K562 (cell line): ENCODE data around the gene ZNF506. TPM values are rescaled to one million over a fixed set of nuclear protein-coding genes. Genes with fewer than 3 reads are reported as not detected.
A peak's percentile ranks its signal among the peaks of the same experiment; 100 is the strongest.

Experiments
- ARID3B ChIP-seq: fragments of 250-450 bp; sonication (Bioruptor Pico); IDR thresholded peaks from 2 replicates; pipeline ENCODE4 v1.4.0; 2020; ENCODE audit warnings: borderline replicate concordance
- CBFA2T2 ChIP-seq: fragments of 450-650 bp; conservative IDR thresholded peaks from 2 replicates; pipeline ENCODE4 v1.6.1; 2017; ENCODE audit warnings: mild to moderate bottlenecking
- CEBPG ChIP-seq, 3 experiments: fragments of 200-800 bp in 1 of 3; sonication (Bioruptor generic) in 1 of 3; sonication (generic) in 1 of 3; formaldehyde crosslinking in 1 of 3; IDR thresholded peaks in 2 of 3; conservative IDR thresholded peaks in 1 of 3; 2 replicates each; pipeline versions ENCODE4 v1.6.1 to v1.8.0; 2016 to 2022; ENCODE audit warnings: missing compliant biosample characterization in 2 of 3, missing genetic modification characterization in 2 of 3, mild to moderate bottlenecking in 1 of 3, missing genetic modification reagents in 1 of 3
- CUX1 ChIP-seq: fragments of 200-800 bp; sonication (Bioruptor generic); IDR thresholded peaks from 2 replicates; pipeline ENCODE4 v1.6.1; 2016; ENCODE audit warnings: missing genetic modification characterization, missing compliant biosample characterization
- EGR1 ChIP-seq: fragments of 450-650 bp; conservative IDR thresholded peaks from 2 replicates; pipeline ENCODE4 v1.6.1; 2017; ENCODE audit warnings: mild to moderate bottlenecking
- ETS2 ChIP-seq: IDR thresholded peaks from 2 replicates; pipeline ENCODE4 v1.6.1; 2016; ENCODE audit warnings: borderline replicate concordance, missing genetic modification characterization, mild to moderate bottlenecking, moderate library complexity, missing compliant biosample characterization; ENCODE audit not compliant: poor library complexity, severe bottlenecking
- FOS ChIP-seq: IDR thresholded peaks from 3 replicates; pipeline ENCODE4 v1.6.1; 2011; ENCODE audit not compliant: insufficient read length; ENCODE audit errors: extremely low read depth
- FOXK2 ChIP-seq, 2 experiments: fragments of 450-650 bp; IDR thresholded peaks in 1 of 2; conservative IDR thresholded peaks in 1 of 2; 2 replicates each; pipeline ENCODE4 v1.6.1; 2016; ENCODE audit warnings: low read depth in 2 of 2, mild to moderate bottlenecking in 1 of 2
- GTF2A2 ChIP-seq: IDR thresholded peaks from 2 replicates; pipeline ENCODE4 v1.6.1; 2016; ENCODE audit warnings: mild to moderate bottlenecking, missing genetic modification characterization, missing compliant biosample characterization
- JUND ChIP-seq, 2 experiments: IDR thresholded peaks; 2 replicates in 1 of 2; 3 replicates in 1 of 2; pipeline ENCODE4 v1.6.1; 2011; ENCODE audit warnings: borderline replicate concordance in 2 of 2, low read depth in 2 of 2, low read length in 2 of 2, improper control_type of control experiment in 1 of 2, missing biosample characterization in 1 of 2, missing genetic modification characterization in 1 of 2, missing genetic modification reagents in 1 of 2
- KDM5B ChIP-seq: fragments of 200-600 bp; sonication (generic); IDR thresholded peaks from 2 replicates; pipeline ENCODE4 v1.6.1; 2012; ENCODE audit warnings: low read depth, mild to moderate bottlenecking, moderate library complexity, low read length, control low read depth, inconsistent platforms; ENCODE audit not compliant: insufficient replicate concordance
- L3MBTL2 ChIP-seq: fragments of 450-650 bp; IDR thresholded peaks from 2 replicates; pipeline ENCODE4 v1.6.1; 2016; ENCODE audit warnings: mild to moderate bottlenecking, moderate library complexity
- LCOR ChIP-seq: sonication (generic); formaldehyde crosslinking; IDR thresholded peaks from 2 replicates; pipeline ENCODE4 v1.8.0; 2022; ENCODE audit warnings: mild to moderate bottlenecking, missing genetic modification reagents
- PHF8 ChIP-seq: fragments of 200-600 bp; sonication (generic); IDR thresholded peaks from 2 replicates; pipeline ENCODE4 v1.6.1; 2012; ENCODE audit warnings: mixed run types, mild to moderate bottlenecking, inconsistent platforms, low read length, moderate library complexity, borderline replicate concordance
- SAFB2 ChIP-seq: fragments of 200-400 bp; formaldehyde crosslinking; IDR thresholded peaks from 2 replicates; pipeline ENCODE4 v1.6.1; 2018; ENCODE audit warnings: borderline replicate concordance, low read length, low read depth, moderate library complexity; ENCODE audit not compliant: severe bottlenecking
- SIRT6 ChIP-seq: IDR thresholded peaks from one replicate; pipeline ENCODE4 v1.6.1; 2012; ENCODE audit warnings: low read depth, mild to moderate bottlenecking, control low read depth, inconsistent platforms, low read length, moderate library complexity
- TGIF2 ChIP-seq: sonication (generic); formaldehyde crosslinking; IDR thresholded peaks from 2 replicates; pipeline ENCODE4 v1.8.1; 2022; ENCODE audit warnings: mild to moderate bottlenecking, missing genetic modification reagents, moderate library complexity
- ZKSCAN3 ChIP-seq: fragments of 250-450 bp; sonication (Bioruptor Pico); IDR thresholded peaks from 2 replicates; pipeline ENCODE4 v1.4.0; 2020
- ZNF224 ChIP-seq: sonication (generic); formaldehyde crosslinking; IDR thresholded peaks from 2 replicates; pipeline ENCODE4 v1.8.0; 2022; ENCODE audit warnings: mild to moderate bottlenecking, missing genetic modification reagents
- ZNF75A ChIP-seq: fragments of 450-650 bp; formaldehyde crosslinking; IDR thresholded peaks from 2 replicates; pipeline ENCODE4 v1.4.0; 2020; ENCODE audit warnings: mild to moderate bottlenecking
- polyA plus RNA-seq, 8 experiments: library from polyadenylated mRNA; depleted of rRNA in 4 of 8; stranded (reverse) in 5 of 8; unstranded in 3 of 8; fragments of >200 nt; fragmentation: Nextera tagmentation in 2 of 8; fragmentation: Illumina TruSeq in 1 of 8; extraction: Ambion mirVana in 2 of 8; extraction: Trizol in 1 of 8; gene quantifications; 2 replicates each; pipeline versions ENCODE4 v1.2.1 to v1.2.3, GENCODE V29; 2011 to 2014; ENCODE audit warnings: inconsistent platforms in 1 of 8, missing spikeins in 1 of 8
- total RNA-seq, 7 experiments: library from RNA; depleted of rRNA in 6 of 7; stranded (reverse); fragments of >200 nt in 6 of 7; fragmentation: Illumina TruSeq in 2 of 7; extraction: Trizol in 2 of 7; gene quantifications; 2 replicates each; pipeline versions ENCODE4 v1.2.1 to v1.2.3, GENCODE V29; 2011 to 2021; ENCODE audit warnings: low replicate concordance in 1 of 7

Gene ZNF506
- total and polyA plus RNA-seq, 9 of the 15 experiments (the other 6 are each of a cell fraction or from before 2014, with no cell fraction given) = 0.03 to 0.44 (median 0.14) TPM; not detected in 2

GRCh38 chr19:19865750-19866610, 44.4 kb upstream of the ZNF506 start, which contains the start of gene ZNF253 (continued):
- TF ChIP-seq CEBPG (CRISPR knock-in tag; IDR thresholded peaks at IDR 0.05) = no peak
- no peak for TF ChIP-seq CEBPG (tag; conservative IDR thresholded peaks at IDR 0.05 in 1 of 2, IDR thresholded peaks at IDR 0.05 in 1 of 2)
- no peak for TF ChIP-seq ETS2 (tag)
- TF ChIP-seq ZNF224 (CRISPR knock-in tag) = 0 out of 2 replicates have a peak, but pooled peaks have one; percentile 21
- TF ChIP-seq ARID3B (CRISPR knock-in tag) = no peak
- no peak for TF ChIP-seq SIRT6
- peak; percentile 58 for TF ChIP-seq JUND (IDR thresholded peaks at IDR 0.05; ENCODE audit: borderline replicate concordance, low read depth, low read length)
- TF ChIP-seq JUND (tag; IDR thresholded peaks at IDR 0.05; ENCODE audit: borderline replicate concordance, low read depth, low read length) = no peak; the same call in 2 of the 3 replicates
- no peak for TF ChIP-seq CBFA2T2
- peak; percentile 97 for TF ChIP-seq KDM5B
- peak; percentile 92 for TF ChIP-seq PHF8
- TF ChIP-seq L3MBTL2 = peak; percentile 98
- no peak for TF ChIP-seq ZKSCAN3 (CRISPR knock-in tag)
- TF ChIP-seq SAFB2 = no peak
- TF ChIP-seq GTF2A2 (tag) = no peak
- no peak; the same call in 1 of the 2 replicates for TF ChIP-seq TGIF2
- no peak for TF ChIP-seq CUX1
- peak; percentile 90 for TF ChIP-seq FOS
- TF ChIP-seq LCOR (CRISPR knock-in tag) = peak; percentile 70; the same call in 1 of the 2 replicates
- peak; percentile 75 to 94 for TF ChIP-seq FOXK2 (conservative IDR thresholded peaks at IDR 0.05 in 1 of 2, IDR thresholded peaks at IDR 0.05 in 1 of 2; ENCODE audit: low read depth in 2 of 2)
- no peak for TF ChIP-seq EGR1
- TF ChIP-seq ZNF75A (CRISPR knock-in tag) = no peak
